Panc1 (cell line): ENCODE results near the gene ORM1. TPM values are rescaled to one million over a fixed set of nuclear protein-coding genes. Genes with fewer than 3 reads are reported as not detected.

Experiments
- ATAC-seq: fragments of 200-7000 bp; cut with Tn5 transposase; 2 replicates; pipeline ENCODE4 v1.9.1; 2020; ENCODE audit warnings: mild to moderate bottlenecking, moderate library complexity
- BruUV-seq: library from RNA; stranded (reverse); fragments of 400-500 nt; replicated peaks from 2 replicates; lab custom pipeline; 2021; lab: Mats Ljungman, UMichigan
- CTCF ChIA-PET: fragments of 300-600 bp; sonication (Branson Sonifier 250); formaldehyde crosslinking; loops from one replicate; lab custom pipeline; 2022; ENCODE audit warnings: antibody characterized with exemption; lab: Charles Lee
- POLR2A ChIA-PET: fragments of 300-600 bp; sonication (Branson Sonifier 250); formaldehyde crosslinking; loops from one replicate; lab custom pipeline; 2022; ENCODE audit warnings: antibody characterized with exemption; lab: Charles Lee
- DNase-seq: peaks from one replicate; pipeline ENCODE4 v3.0.0-alpha.2; 2010; ENCODE audit warnings: low read depth, low spot score
- H3K27ac ChIP-seq: 2 replicates; pipeline ENCODE4 v1.5.1; 2011; ENCODE audit warnings: mild to moderate bottlenecking, low read length, inconsistent platforms
- H3K27me3 ChIP-seq: fragments of 200-500 bp; sonication (Bioruptor generic); 2 replicates; pipeline ENCODE4 v1.6.0; 2014; ENCODE audit warnings: low read length, inconsistent platforms; ENCODE audit not compliant: control insufficient read depth, insufficient read depth
- H3K36me3 ChIP-seq: fragments of 200-500 bp; sonication (Bioruptor generic); 2 replicates; pipeline ENCODE4 v1.5.1; 2014; ENCODE audit warnings: inconsistent platforms, mild to moderate bottlenecking, low read length, moderate library complexity; ENCODE audit not compliant: control insufficient read depth, insufficient read depth
- H3K4me1 ChIP-seq: 2 replicates; pipeline ENCODE4 v1.5.1; 2011; ENCODE audit warnings: inconsistent platforms, mild to moderate bottlenecking, low read length, moderate library complexity; ENCODE audit not compliant: control insufficient read depth, insufficient read depth
- H3K4me3 ChIP-seq, 2 experiments: 2 replicates each; pipeline ENCODE4 v1.5.1; 2011 to 2012; ENCODE audit warnings: low read depth in 2 of 2, low read length in 2 of 2, mild to moderate bottlenecking in 2 of 2, inconsistent platforms in 1 of 2, moderate library complexity in 1 of 2
- H3K9me3 ChIP-seq: fragments of 200-500 bp; sonication (Bioruptor generic); 2 replicates; pipeline ENCODE4 v1.5.1; 2014; ENCODE audit warnings: low read depth, mild to moderate bottlenecking, inconsistent platforms, low read length, moderate library complexity; ENCODE audit not compliant: control insufficient read depth, insufficient read depth
- POLR2AphosphoS5 ChIP-seq: IDR thresholded peaks from 2 replicates; pipeline ENCODE4 v1.6.1; 2012; ENCODE audit warnings: mild to moderate bottlenecking, low read depth, low read length, moderate library complexity
- SIN3A ChIP-seq: IDR thresholded peaks from 2 replicates; pipeline ENCODE4 v1.6.1; 2012; ENCODE audit warnings: low read depth, mild to moderate bottlenecking, low read length, moderate library complexity, borderline replicate concordance; ENCODE audit not compliant: insufficient read depth
- TCF7L2 ChIP-seq: IDR thresholded peaks from 2 replicates; pipeline ENCODE4 v1.6.1; 2011; ENCODE audit warnings: mild to moderate bottlenecking, low read depth, low read length, inconsistent platforms
- in situ Hi-C: cut with HindIII; loops from 2 replicates; pipeline ENCODE4 v1.10.0; 2016; ENCODE audit warnings: low sequenced_read_pairs, low pct_unique_long_range_greater_than_20kb
- intact Hi-C: fragments of 100-400 bp; cut with micrococcal nuclease; formaldehyde crosslinking; loops from one replicate; pipeline ENCODE4 v1.10.0; 2022; ENCODE audit not compliant: unreplicated experiment
- total RNA-seq: library from RNA; stranded (reverse); gene quantifications from one replicate; pipeline ENCODE4 v1.2.1, GENCODE V29; 2021; ENCODE audit not compliant: unreplicated experiment
- TF ChIP-seq, protein P1 (sequence below), 2 experiments: IDR thresholded peaks; 2 replicates each; pipeline ENCODE4 v1.6.1; 2011 to 2012; ENCODE audit warnings: low read depth in 2 of 2, control low read depth in 1 of 2, low read length in 1 of 2, mild to moderate bottlenecking in 1 of 2, moderate library complexity in 1 of 2; ENCODE audit not compliant: insufficient read depth in 1 of 2
- TF ChIP-seq, protein P2 (sequence below): fragments of 450-650 bp; IDR thresholded peaks from 2 replicates; pipeline ENCODE4 v1.5.1; 2017; ENCODE audit warnings: mild to moderate bottlenecking

ORM1 gene
- total RNA-seq, 1 experiment from 2014 or later, result 3.5 TPM

DNA sequence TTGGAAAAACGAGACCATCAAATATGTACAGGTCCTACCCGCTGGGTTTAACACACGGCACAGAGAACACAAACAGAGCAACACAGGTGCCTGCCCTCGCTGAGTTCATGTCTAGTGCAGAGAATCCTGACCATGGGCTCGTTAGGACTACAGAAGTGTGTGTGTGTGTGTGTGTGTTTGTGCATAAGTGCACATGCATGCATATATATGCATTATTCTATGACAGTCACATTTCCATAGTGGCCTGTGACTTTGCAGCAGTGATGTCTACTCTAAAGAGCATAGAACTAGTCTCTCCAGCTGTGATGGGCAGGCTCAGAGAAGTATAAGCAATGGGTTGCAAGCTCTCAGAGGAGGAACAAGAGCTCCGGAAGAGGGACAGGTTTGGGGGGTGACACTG, 34.5 kb downstream of the ORM1 start:
- H3K4me3 ChIP-seq, result no peak overlapping the region
- H3K36me3 ChIP-seq, result no peaks in the 10 kb centered on the region
- POLR2A ChIA-PET, result no interaction called here
- H3K27me3 ChIP-seq, result no peaks in the 10 kb centered on the region
- CTCF ChIA-PET, result no interaction called here
- no peaks in the 10 kb centered on the region for H3K4me1 ChIP-seq
- ATAC-seq (no peak), DNase-seq (no peak)
- H3K27ac ChIP-seq, result no peak overlapping the region
- TF ChIP-seq, protein P1, sequence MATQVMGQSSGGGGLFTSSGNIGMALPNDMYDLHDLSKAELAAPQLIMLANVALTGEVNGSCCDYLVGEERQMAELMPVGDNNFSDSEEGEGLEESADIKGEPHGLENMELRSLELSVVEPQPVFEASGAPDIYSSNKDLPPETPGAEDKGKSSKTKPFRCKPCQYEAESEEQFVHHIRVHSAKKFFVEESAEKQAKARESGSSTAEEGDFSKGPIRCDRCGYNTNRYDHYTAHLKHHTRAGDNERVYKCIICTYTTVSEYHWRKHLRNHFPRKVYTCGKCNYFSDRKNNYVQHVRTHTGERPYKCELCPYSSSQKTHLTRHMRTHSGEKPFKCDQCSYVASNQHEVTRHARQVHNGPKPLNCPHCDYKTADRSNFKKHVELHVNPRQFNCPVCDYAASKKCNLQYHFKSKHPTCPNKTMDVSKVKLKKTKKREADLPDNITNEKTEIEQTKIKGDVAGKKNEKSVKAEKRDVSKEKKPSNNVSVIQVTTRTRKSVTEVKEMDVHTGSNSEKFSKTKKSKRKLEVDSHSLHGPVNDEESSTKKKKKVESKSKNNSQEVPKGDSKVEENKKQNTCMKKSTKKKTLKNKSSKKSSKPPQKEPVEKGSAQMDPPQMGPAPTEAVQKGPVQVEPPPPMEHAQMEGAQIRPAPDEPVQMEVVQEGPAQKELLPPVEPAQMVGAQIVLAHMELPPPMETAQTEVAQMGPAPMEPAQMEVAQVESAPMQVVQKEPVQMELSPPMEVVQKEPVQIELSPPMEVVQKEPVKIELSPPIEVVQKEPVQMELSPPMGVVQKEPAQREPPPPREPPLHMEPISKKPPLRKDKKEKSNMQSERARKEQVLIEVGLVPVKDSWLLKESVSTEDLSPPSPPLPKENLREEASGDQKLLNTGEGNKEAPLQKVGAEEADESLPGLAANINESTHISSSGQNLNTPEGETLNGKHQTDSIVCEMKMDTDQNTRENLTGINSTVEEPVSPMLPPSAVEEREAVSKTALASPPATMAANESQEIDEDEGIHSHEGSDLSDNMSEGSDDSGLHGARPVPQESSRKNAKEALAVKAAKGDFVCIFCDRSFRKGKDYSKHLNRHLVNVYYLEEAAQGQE (IDR thresholded peaks at IDR 0.05; ENCODE audit: insufficient read depth in 1 of 2, low read depth in 2 of 2, low read length in 1 of 2), result no peak
- TF ChIP-seq TCF7L2 (no peak), SIN3A (no peak), POLR2AphosphoS5 (no peak)
- TF ChIP-seq, protein P2, sequence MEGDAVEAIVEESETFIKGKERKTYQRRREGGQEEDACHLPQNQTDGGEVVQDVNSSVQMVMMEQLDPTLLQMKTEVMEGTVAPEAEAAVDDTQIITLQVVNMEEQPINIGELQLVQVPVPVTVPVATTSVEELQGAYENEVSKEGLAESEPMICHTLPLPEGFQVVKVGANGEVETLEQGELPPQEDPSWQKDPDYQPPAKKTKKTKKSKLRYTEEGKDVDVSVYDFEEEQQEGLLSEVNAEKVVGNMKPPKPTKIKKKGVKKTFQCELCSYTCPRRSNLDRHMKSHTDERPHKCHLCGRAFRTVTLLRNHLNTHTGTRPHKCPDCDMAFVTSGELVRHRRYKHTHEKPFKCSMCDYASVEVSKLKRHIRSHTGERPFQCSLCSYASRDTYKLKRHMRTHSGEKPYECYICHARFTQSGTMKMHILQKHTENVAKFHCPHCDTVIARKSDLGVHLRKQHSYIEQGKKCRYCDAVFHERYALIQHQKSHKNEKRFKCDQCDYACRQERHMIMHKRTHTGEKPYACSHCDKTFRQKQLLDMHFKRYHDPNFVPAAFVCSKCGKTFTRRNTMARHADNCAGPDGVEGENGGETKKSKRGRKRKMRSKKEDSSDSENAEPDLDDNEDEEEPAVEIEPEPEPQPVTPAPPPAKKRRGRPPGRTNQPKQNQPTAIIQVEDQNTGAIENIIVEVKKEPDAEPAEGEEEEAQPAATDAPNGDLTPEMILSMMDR, result no peak
- intact Hi-C loops (no loop called here), in situ Hi-C loops (no loop called here)
- no peaks in the 10 kb centered on the region for H3K9me3 ChIP-seq
- BruUV-seq, result no TSS peak

DNA sequence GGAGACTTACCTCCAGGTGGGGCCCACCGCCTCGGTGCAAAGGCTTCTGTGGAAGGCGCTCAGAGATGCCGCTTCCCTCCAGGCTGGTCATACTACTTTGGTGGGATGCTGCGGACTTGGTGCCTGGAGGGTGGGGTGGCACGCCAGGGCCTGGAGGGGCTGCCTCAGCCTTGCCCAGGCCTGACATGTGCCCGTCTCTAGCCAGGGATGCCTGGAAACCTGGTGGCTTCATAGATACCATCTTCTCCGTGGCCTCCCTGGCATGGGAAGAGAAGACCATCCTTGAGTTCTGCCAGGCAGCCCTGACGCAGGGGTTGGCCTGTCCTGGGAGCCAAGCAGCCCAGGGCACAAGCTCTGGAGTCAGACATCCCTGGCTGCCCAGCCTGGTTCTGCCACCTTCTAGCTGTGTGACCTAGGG, 35.0 kb downstream of the ORM1 start:
- no peaks in the 10 kb centered on the region for H3K27me3 ChIP-seq
- no TSS peak for BruUV-seq
- H3K4me3 ChIP-seq, result no peak overlapping the region
- no peak for DNase-seq
- TF ChIP-seq, protein P2, result no peak
- TF ChIP-seq TCF7L2, result no peak
- TF ChIP-seq, protein P1 (IDR thresholded peaks at IDR 0.05; ENCODE audit: insufficient read depth in 1 of 2, low read depth in 2 of 2, low read length in 1 of 2), result no peak
- ATAC-seq, result no peak
- ChIA-PET CTCF (no interaction called here), POLR2A (no interaction called here)
- in situ Hi-C loops (no loop called here), intact Hi-C loops (no loop called here)
- no peaks in the 10 kb centered on the region for H3K36me3 ChIP-seq
- no peaks in the 10 kb centered on the region for H3K9me3 ChIP-seq
- H3K4me1 ChIP-seq, result no peaks in the 10 kb centered on the region
- no peak overlapping the region for H3K27ac ChIP-seq
